GM19455 (cell line): ENCODE results near the gene CDPF1.

Source experiments
- ATAC-seq: cut with Tn5 transposase; IDR thresholded peaks from one replicate; pipeline ENCODE4 v1.9.1; 2021; ENCODE audit not compliant: unreplicated experiment

CDPF1 gene

GRCh38 chr22:46259374-46259773, 9.3 kb upstream of the CDPF1 start:
- no peak for ATAC-seq

GRCh38 chr22:46256358-46256958, 6.4 kb upstream of the CDPF1 start:
- ATAC-seq: no peak

- no peak for ATAC-seq
Measured at GRCh38 chr22:46251816-46252380, 1.8 kb upstream of the CDPF1 start.

- no peak for ATAC-seq
Measured at GRCh38 chr22:46251266-46251665, 1.2 kb upstream of the CDPF1 start.

GRCh38 chr22:46250783-46251125, 661 bp upstream of the CDPF1 start:
- ATAC-seq: no peak

GRCh38 chr22:46247443-46247975, 2.6 kb downstream of the CDPF1 start:
- no peak for ATAC-seq

GRCh38 chr22:46246178-46246577, 3.9 kb downstream of the CDPF1 start:
- no peak for ATAC-seq

GRCh38 chr22:46245511-46245910, 4.6 kb downstream of the CDPF1 start:
- ATAC-seq: no peak

GRCh38 chr22:46244771-46245170, 5.3 kb downstream of the CDPF1 start:
- ATAC-seq: no peak

GRCh38 chr22:46242076-46242475, 8.0 kb downstream of the CDPF1 start:
- ATAC-seq: no peak

GRCh38 chr22:46241396-46242007, 8.6 kb downstream of the CDPF1 start:
- ATAC-seq: no peak

- no peak for ATAC-seq
Measured at GRCh38 chr22:46240907-46241306, 9.2 kb downstream of the CDPF1 start.

GRCh38 chr22:46240506-46240905, 9.6 kb downstream of the CDPF1 start:
- no peak for ATAC-seq

GRCh38 chr22:46240073-46240472, 10.0 kb downstream of the CDPF1 start:
- no peak for ATAC-seq

- ATAC-seq: no peak
Measured at GRCh38 chr22:46239261-46240048, 10.6 kb downstream of the CDPF1 start.

- ATAC-seq: no peak
Measured at GRCh38 chr22:46238541-46238940, 11.6 kb downstream of the CDPF1 start.

GRCh38 chr22:46237453-46238124, 12.5 kb downstream of the CDPF1 start:
- no peak for ATAC-seq

GRCh38 chr22:46234969-46235368, 15.1 kb downstream of the CDPF1 start:
- ATAC-seq: no peak

- no peak for ATAC-seq
Measured at GRCh38 chr22:46233231-46233630, 16.9 kb downstream of the CDPF1 start.

- ATAC-seq: no peak
Measured at GRCh38 chr22:46230262-46230901, 19.7 kb downstream of the CDPF1 start.

GRCh38 chr22:46229701-46230100, 20.4 kb downstream of the CDPF1 start:
- ATAC-seq: no peak
